ENCODE results near the gene SDK2.

DNA sequence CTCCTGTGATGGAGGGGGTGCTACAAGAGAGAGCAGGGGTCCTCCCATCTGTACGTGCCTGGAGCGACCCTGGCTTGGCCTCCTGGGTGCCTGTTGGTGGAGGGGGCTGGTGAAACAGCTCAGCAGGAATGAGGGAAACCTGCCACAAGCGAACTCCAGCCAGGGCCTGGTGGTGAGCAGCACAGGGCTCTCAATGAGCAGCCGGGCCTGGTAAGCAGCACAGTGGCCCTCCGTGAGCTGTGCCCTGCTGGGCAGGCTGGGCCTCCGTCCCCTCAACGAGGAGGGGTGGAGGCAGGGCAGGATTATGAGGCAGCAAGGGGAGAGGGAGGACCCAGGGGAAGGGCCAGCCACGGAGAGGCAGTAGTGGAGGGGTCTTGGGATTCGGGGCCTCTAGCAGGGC is 101.9 kb downstream of the SDK2 start:
- no peak for TF ChIP-seq RAD21 (IDR thresholded peaks at IDR 0.05 in 1 of 2, conservative IDR thresholded peaks at IDR 0.05 in 1 of 2; ENCODE audit: low read depth in 2 of 2, low read length in 2 of 2)
- TF ChIP-seq ATF2 (IDR thresholded peaks at IDR 0.05; ENCODE audit: low read length): no peak
- TF ChIP-seq CREB1 (IDR thresholded peaks at IDR 0.05): no peak
- no peak for TF ChIP-seq POLR2AphosphoS5 (IDR thresholded peaks at IDR 0.05; ENCODE audit: low read depth, low read length)
- no peak for TF ChIP-seq CTCF (IDR thresholded peaks at IDR 0.05; ENCODE audit: control extremely low read depth in 1 of 3, insufficient read depth in 1 of 3, low read depth in 1 of 3, low read length in 3 of 3)
- TF ChIP-seq POLR2A (IDR thresholded peaks at IDR 0.05; ENCODE audit: control extremely low read depth in 1 of 2, low read depth in 2 of 2, low read length in 2 of 2): no peak
- no peak for TF ChIP-seq TEAD4 (IDR thresholded peaks at IDR 0.05; ENCODE audit: low read depth, low read length)
